Body of pancreas (tissue), 4 donors: ENCODE data around the gene KRT76.

ENCODE experiments used
- CTCF ChIP-seq, 7 experiments: fragments of 450-650 bp in 4 of 7; fragments of 200-600 bp in 3 of 7; sonication (generic) in 3 of 7; IDR thresholded peaks; one replicate each; pipeline ENCODE4 v1.5.1; 2016 to 2019; ENCODE audit warnings: antibody characterized with exemption in 7 of 7
- POLR2A ChIP-seq, 3 donors: fragments of 450-650 bp; IDR thresholded peaks; one replicate each; pipeline ENCODE4 v1.6.1; 2016; ENCODE audit warnings: antibody characterized with exemption in 3 of 3, mild to moderate bottlenecking in 2 of 3

DNA sequence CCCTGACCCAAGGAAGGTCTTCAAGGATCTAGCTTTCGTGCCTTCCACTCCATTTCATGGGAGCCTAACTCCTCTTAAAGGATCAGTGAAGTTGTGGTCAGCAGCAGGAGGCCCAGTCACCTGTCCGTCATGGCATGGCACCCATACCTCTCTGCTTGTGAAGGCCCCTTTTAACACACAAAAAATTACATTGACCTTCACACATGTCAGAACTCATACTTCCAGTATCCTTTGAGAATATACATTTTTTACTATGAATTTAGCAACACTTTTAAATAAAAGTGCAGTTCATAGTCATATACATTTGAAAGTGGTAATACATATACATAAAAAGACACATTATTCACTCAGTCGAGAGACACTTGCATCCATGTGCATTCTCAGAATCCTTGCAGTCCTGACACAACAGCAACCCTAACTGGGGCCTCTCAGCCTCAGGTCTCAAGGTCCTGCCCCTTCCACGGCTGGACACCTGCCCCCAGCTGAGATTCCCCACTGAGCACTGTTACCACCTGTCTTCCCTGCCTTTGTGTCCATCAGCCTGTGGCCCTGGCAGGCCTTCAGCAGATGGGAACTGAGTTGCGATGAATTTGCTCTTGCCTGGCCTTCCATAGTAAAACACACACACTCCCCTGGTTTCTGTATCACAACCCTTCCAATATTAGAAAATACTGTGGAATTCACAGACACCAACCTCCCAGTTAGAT lies 22.5 kb upstream of the KRT76 start:
- TF ChIP-seq POLR2A (IDR thresholded peaks at IDR 0.05) (no peak), CTCF (IDR thresholded peaks at IDR 0.05) (no peak)
